Activated effector memory CD4-positive, alpha-beta T cell treated with Interleukin-2 at 50 U/mL for 16 hours (primary cell): ENCODE data around the gene TNF.

ENCODE experiments used
- DNase-seq: peaks from one replicate; pipeline ENCODE4 v3.0.0-alpha.2; 2020

Gene TNF

DNA sequence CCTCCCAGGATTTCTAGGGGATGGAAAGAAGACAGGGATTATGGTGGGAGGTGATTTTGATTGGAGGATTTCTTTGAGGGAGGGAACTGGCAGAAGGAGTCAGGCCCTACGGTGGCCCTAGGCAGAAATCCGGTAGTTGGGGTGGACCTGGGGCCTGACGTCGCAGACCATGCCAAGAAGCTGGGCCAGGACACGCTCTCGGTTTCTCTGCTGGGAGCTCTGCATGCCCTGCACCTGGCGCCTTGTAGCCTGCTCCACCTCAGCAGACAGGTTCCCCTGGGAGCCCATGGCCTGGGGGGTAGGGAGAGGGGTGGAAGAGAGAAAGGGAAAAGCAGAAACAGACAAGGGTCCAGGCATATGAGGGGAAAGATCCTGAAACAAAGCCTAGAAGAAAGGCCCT is 30.1 kb upstream of the TNF start:
- DNase-seq = no peak

DNA sequence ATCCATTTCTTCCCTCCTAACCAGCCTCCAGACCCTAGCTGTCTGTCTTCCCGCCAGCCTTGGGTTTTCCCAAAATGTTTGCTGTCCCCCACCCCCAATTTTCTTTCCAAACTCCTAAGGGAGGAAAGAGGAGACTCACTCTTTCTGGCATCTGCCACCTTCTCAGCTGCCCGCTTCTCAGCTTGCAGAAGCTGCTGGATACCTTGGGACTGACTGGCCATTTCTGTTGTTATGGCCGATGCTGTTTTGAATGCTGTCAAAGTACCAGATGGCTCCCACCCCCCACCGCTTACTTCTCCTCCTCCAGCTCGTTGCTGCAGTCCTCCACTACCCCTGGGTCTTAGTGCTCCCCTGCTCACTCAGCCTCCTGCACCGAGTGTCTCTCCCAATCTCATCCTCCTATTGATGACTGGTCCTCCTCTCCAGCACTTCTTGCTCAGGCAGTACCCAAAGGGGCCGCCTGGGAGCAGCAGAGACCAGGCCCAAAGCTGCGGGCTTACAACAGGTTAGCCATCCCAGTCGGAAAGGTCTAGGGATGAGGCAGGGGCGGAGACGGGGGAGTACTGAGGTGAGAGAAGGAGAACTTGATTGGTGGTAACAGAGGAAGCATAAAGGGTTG is 28.9 kb upstream of the TNF start, which contains the start of gene ATP6V1G2:
Gene ATP6V1G2 (minus strand): TSS at position 270 of the 619 bp plus-strand sequence. CDS start 49 bp downstream, at position 221.
- DNase-seq = peak; percentile 77

- DNase-seq = peak; percentile 83
Observed at GRCh38 chr6:31546958-31547726, 28.2 kb upstream of the TNF start, which contains the start of gene NFKBIL1. Gene NFKBIL1 (plus strand): TSS chr6:31547608. CDS start chr6:31547695, 87 bp downstream.

- DNase-seq = no peak
Observed at GRCh38 chr6:31547727-31548543, 27.4 kb upstream of the TNF start.

GRCh38 chr6:31548544-31548873 is 26.9 kb upstream of the TNF start:
- DNase-seq = no peak

GRCh38 chr6:31551371-31551770 is 24.0 kb upstream of the TNF start:
- peak; percentile 56 for DNase-seq

- DNase-seq = no peak
Observed at GRCh38 chr6:31556307-31556706, 19.1 kb upstream of the TNF start.

GRCh38 chr6:31557443-31558317 is 17.7 kb upstream of the TNF start:
- DNase-seq = no peak

GRCh38 chr6:31558318-31558625 is 17.1 kb upstream of the TNF start:
- no peak for DNase-seq

DNA sequence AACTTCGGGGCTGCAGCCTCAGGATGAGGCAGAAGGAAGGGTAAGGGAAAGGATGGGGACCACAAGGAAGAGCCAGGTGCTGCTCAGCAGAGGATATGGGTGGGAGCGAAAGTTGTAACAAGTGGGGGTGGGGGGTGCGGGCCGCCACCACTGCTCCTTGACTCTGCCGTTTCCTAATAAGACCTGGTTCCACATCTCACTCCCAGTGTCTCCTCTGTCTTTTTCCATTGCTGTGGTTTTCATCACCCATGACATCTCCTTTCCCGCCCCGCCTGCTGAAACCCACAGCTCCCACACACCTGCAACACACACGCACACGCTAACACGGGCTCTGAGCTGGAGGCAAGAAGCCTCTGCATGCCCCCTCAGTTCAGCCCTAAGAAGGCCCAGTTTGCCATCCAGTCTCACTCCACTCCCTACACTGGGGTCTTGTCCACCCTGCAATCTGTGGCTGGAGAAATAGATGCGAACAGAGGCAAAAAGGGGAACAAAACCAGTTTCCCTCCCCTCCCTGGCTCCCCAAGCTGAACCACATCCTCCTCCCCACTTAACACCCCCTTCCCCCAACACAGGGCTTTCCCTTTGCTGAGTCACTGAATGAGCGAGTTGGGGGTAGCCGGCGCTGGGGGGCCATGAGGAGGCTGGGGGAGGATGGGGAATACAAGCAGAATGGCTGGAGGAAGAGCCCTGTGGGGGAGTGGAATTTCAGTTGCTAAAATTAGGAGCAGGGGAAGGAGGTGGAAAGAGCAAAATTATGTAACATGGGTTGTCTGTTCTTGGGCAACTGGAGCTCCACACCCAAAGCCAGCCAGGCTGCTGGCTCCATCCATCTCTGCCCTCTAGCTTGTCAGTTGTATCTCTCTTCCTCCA is 16.5 kb upstream of the TNF start:
- DNase-seq = peak; percentile 58

GRCh38 chr6:31559606-31559957 is 15.8 kb upstream of the TNF start:
- DNase-seq = no peak

GRCh38 chr6:31559958-31560696 is 15.2 kb upstream of the TNF start:
- DNase-seq = peak; percentile 41

- DNase-seq = no peak
Observed at GRCh38 chr6:31560697-31561058, 14.7 kb upstream of the TNF start.

GRCh38 chr6:31567531-31568370 is 7.6 kb upstream of the TNF start:
- DNase-seq = no peak

- peak; percentile 53 for DNase-seq
Observed at GRCh38 chr6:31568537-31568961, 6.8 kb upstream of the TNF start.

DNA sequence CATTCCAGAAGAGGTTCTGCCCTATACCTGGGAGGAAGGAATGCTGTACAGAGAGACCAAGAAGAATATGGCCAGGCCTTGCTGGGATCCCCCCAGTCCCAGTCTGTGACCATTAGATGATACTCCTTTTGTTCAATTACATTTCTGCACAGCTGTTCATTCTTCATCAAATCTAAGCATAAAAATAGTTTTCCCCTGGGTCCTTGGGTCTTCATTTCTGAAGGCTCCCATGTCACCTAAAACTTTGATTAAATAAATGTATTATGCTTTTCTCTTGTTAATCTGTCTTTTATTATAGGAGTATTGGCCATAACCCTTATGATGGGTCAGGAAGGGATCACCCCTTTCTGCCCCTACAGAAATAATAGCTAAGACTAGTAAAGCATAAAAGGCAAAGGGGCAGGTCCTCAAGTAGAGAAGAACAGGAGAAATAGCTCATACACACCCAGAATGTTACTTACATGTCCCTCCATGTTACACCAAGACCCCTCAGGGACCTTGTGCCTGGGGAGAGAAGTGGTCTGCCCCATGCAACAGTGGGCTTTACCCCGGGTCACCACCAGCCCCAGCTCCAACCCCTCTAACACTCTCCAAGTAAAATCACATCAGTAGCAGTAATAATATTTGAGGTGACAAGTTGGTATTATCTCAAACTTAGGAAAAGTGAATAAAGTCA is 5.4 kb upstream of the TNF start:
- DNase-seq = no peak

DNA sequence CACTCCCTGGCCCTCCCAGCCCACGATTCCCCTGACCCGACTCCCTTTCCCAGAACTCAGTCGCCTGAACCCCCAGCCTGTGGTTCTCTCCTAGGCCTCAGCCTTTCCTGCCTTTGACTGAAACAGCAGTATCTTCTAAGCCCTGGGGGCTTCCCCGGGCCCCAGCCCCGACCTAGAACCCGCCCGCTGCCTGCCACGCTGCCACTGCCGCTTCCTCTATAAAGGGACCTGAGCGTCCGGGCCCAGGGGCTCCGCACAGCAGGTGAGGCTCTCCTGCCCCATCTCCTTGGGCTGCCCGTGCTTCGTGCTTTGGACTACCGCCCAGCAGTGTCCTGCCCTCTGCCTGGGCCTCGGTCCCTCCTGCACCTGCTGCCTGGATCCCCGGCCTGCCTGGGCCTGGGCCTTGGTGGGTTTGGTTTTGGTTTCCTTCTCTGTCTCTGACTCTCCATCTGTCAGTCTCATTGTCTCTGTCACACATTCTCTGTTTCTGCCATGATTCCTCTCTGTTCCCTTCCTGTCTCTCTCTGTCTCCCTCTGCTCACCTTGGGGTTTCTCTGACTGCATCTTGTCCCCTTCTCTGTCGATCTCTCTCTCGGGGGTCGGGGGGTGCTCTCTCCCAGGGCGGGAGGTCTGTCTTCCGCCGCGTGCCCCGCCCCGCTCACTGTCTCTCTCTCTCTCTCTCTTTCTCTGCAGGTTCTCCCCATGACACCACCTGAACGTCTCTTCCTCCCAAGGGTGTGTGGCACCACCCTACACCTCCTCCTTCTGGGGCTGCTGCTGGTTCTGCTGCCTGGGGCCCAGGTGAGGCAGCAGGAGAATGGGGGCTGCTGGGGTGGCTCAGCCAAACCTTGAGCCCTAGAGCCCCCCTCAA is 3.1 kb upstream of the TNF start, which contains the start of gene LTA:
Gene LTA (plus strand): TSS at position 249 of the 871 bp plus-strand sequence. CDS start 454 bp downstream, at position 703.
- DNase-seq = peak; percentile 70
